ENCODE data around the gene STXBP2. TPM values are rescaled to one million over a fixed set of nuclear protein-coding genes. Genes with fewer than 3 reads are reported as not detected.

The STXBP2 gene
- total and polyA plus RNA-seq, 2 experiments from 2014 or later: 58.6 to 142 TPM

- DNase-seq (ENCODE audit: low spot score): no peak
- no peaks in the 10 kb centered on the region for H3K9me3 ChIP-seq (ENCODE audit: low read depth)
- H3K79me2 ChIP-seq: no peaks in the 10 kb centered on the region
- H3K4me3 ChIP-seq: no peak overlapping the region
- H3K36me3 ChIP-seq (replicated peaks; ENCODE audit: insufficient read depth, low read depth): no peaks in the 10 kb centered on the region
- H3K27ac ChIP-seq: no peak overlapping the region
- no peaks in the 10 kb centered on the region for H3K4me1 ChIP-seq (ENCODE audit: insufficient read depth)
- H3K9me2 ChIP-seq (replicated peaks; ENCODE audit: insufficient read depth): no peaks in the 10 kb centered on the region
- no peak overlapping the region for H3K4me2 ChIP-seq
- no peaks in the 10 kb centered on the region for H4K20me1 ChIP-seq (ENCODE audit: insufficient read depth, poor library complexity, severe bottlenecking)
- H2AFZ ChIP-seq: no peak overlapping the region
- no peak for TF ChIP-seq EZH2phosphoT487 (IDR thresholded peaks at IDR 0.05; ENCODE audit: low read depth, severe bottlenecking, unreplicated experiment)
- TF ChIP-seq EZH2 (IDR thresholded peaks at IDR 0.05; ENCODE audit: borderline replicate concordance): no peak
- no peak for TF ChIP-seq CTCF (IDR thresholded peaks at IDR 0.05; ENCODE audit: poor library complexity)
- WGBS (ENCODE audit: low lambda C conversion rate, missing lambda C conversion rate): 85% methylated on average over 8 of the region's 8 CpGs
- H3K27me3 ChIP-seq: no peaks in the 10 kb centered on the region
Observed at GRCh38 chr19:7655581-7655980, 18.7 kb downstream of the STXBP2 start.

GRCh38 chr19:7657131-7657751, 20.3 kb downstream of the STXBP2 start:
- no peak for DNase-seq (ENCODE audit: low spot score)
- no peak overlapping the region for H3K4me2 ChIP-seq
- H4K20me1 ChIP-seq (ENCODE audit: insufficient read depth, poor library complexity, severe bottlenecking): no peaks in the 10 kb centered on the region
- H3K4me1 ChIP-seq (ENCODE audit: insufficient read depth): no peaks in the 10 kb centered on the region
- H3K36me3 ChIP-seq (replicated peaks; ENCODE audit: insufficient read depth, low read depth): no peaks in the 10 kb centered on the region
- no peaks in the 10 kb centered on the region for H3K9me2 ChIP-seq (replicated peaks; ENCODE audit: insufficient read depth)
- no peak overlapping the region for H3K27ac ChIP-seq
- H2AFZ ChIP-seq: no peak overlapping the region
- 56% methylated on average over 14 of the region's 14 CpGs for WGBS (ENCODE audit: low lambda C conversion rate, missing lambda C conversion rate)
- no peaks in the 10 kb centered on the region for H3K9me3 ChIP-seq (ENCODE audit: low read depth)
- TF ChIP-seq EZH2phosphoT487 (IDR thresholded peaks at IDR 0.05; ENCODE audit: low read depth, severe bottlenecking, unreplicated experiment) (no peak), CTCF (IDR thresholded peaks at IDR 0.05; ENCODE audit: poor library complexity) (no peak), EZH2 (IDR thresholded peaks at IDR 0.05; ENCODE audit: borderline replicate concordance) (no peak)
- H3K27me3 ChIP-seq: no peaks in the 10 kb centered on the region
- no peaks in the 10 kb centered on the region for H3K79me2 ChIP-seq
- H3K4me3 ChIP-seq: no peak overlapping the region

- no peak for TF ChIP-seq EZH2phosphoT487 (IDR thresholded peaks at IDR 0.05; ENCODE audit: low read depth, severe bottlenecking, unreplicated experiment)
- no peak for TF ChIP-seq EZH2 (IDR thresholded peaks at IDR 0.05; ENCODE audit: borderline replicate concordance)
- no peak for TF ChIP-seq CTCF (IDR thresholded peaks at IDR 0.05; ENCODE audit: poor library complexity)
- no peaks in the 10 kb centered on the region for H3K79me2 ChIP-seq
- no peaks in the 10 kb centered on the region for H3K9me3 ChIP-seq (ENCODE audit: low read depth)
- WGBS (ENCODE audit: low lambda C conversion rate, missing lambda C conversion rate): 58% methylated on average over 9 of the region's 9 CpGs
- H3K27me3 ChIP-seq: no peaks in the 10 kb centered on the region
- no peak overlapping the region for H2AFZ ChIP-seq
- H3K27ac ChIP-seq: no peak overlapping the region
- H3K4me2 ChIP-seq: no peak overlapping the region
- H4K20me1 ChIP-seq (ENCODE audit: insufficient read depth, poor library complexity, severe bottlenecking): no peaks in the 10 kb centered on the region
- H3K4me1 ChIP-seq (ENCODE audit: insufficient read depth): no peaks in the 10 kb centered on the region
- no peak overlapping the region for H3K4me3 ChIP-seq
- no peaks in the 10 kb centered on the region for H3K9me2 ChIP-seq (replicated peaks; ENCODE audit: insufficient read depth)
- no peaks in the 10 kb centered on the region for H3K36me3 ChIP-seq (replicated peaks; ENCODE audit: insufficient read depth, low read depth)
- no peak for DNase-seq (ENCODE audit: low spot score)
Observed at GRCh38 chr19:7658219-7658686, 21.3 kb downstream of the STXBP2 start.
